HCT116 (cell line): ENCODE data around the gene RLN3. TPM values are rescaled to one million over a fixed set of nuclear protein-coding genes. Genes with fewer than 3 reads are reported as not detected.

ENCODE experiments used
- ATAC-seq: fragments of 200-7000 bp; cut with Tn5 transposase; 2 replicates; pipeline ENCODE4 v1.9.1; 2020; ENCODE audit warnings: mild to moderate bottlenecking, moderate library complexity
- BruUV-seq: library from RNA; stranded (reverse); fragments of 400-500 nt; replicated peaks from 2 replicates; lab custom pipeline; 2021; lab: Mats Ljungman, UMichigan
- CTCF ChIA-PET: fragments of 300-600 bp; sonication (Branson Sonifier 250); formaldehyde crosslinking; loops from one replicate; lab custom pipeline; 2021; ENCODE audit warnings: antibody characterized with exemption; lab: Charles Lee
- POLR2A ChIA-PET: fragments of 300-600, 350-600 bp; sonication (Branson Sonifier 250); formaldehyde crosslinking; loops from one replicate; lab custom pipeline; 2021; ENCODE audit warnings: antibody characterized with exemption; lab: Charles Lee
- RAD21 ChIA-PET, 2 experiments: fragments of 300-600 bp; sonication (Branson Sonifier 250); formaldehyde crosslinking; loops; one replicate each; lab custom pipeline; 2023; ENCODE audit warnings: low total read pairs in 2 of 2; ENCODE audit not compliant: uncharacterized antibody in 2 of 2, unreplicated experiment in 2 of 2, low non-redundant PET in 1 of 2; lab: Charles Lee
- DNase-seq: peaks from one replicate; pipeline ENCODE4 v3.0.0-alpha.2; 2010; ENCODE audit warnings: low read depth, low spot score
- H2AFZ ChIP-seq: fragments of 200-600 bp; shearing (Covaris generic), sonication (generic); 2 replicates; pipeline ENCODE4 v1.6.1; 2017; ENCODE audit warnings: low read depth, mixed run types, mixed read lengths, antibody characterized with exemption, low read length; ENCODE audit not compliant: poor library complexity, severe bottlenecking
- H3K27ac ChIP-seq: 2 replicates; pipeline ENCODE4 v1.5.1; 2012; ENCODE audit warnings: low read depth, low read length
- H3K27me3 ChIP-seq: fragments of 200-600 bp; sonication (generic); 2 replicates; pipeline ENCODE4 v1.6.1; 2016; ENCODE audit warnings: mixed run types, low read length, mixed read lengths; ENCODE audit not compliant: insufficient read depth
- H3K36me3 ChIP-seq, 2 experiments: fragments of 200-500 bp in 1 of 2; fragments of 200-600 bp in 1 of 2; sonication (Bioruptor generic) in 1 of 2; sonication (generic) in 1 of 2; 2 replicates each; pipeline versions ENCODE4 v1.5.1 to v1.6.1; 2014 to 2016; ENCODE audit warnings: low read length in 2 of 2, inconsistent platforms in 1 of 2, mixed read lengths in 1 of 2, mixed run types in 1 of 2; ENCODE audit not compliant: insufficient read depth in 2 of 2, control insufficient read depth in 1 of 2
- H3K4me1 ChIP-seq, 2 experiments: fragments of 200-600 bp in 1 of 2; sonication (generic) in 1 of 2; 2 replicates each; pipeline versions ENCODE4 v1.5.1 to v1.6.1; 2012 to 2017; ENCODE audit warnings: low read length in 2 of 2, inconsistent platforms in 1 of 2, mild to moderate bottlenecking in 1 of 2, mixed read lengths in 1 of 2, mixed run types in 1 of 2, moderate library complexity in 1 of 2; ENCODE audit not compliant: insufficient read depth in 2 of 2, control insufficient read depth in 1 of 2
- H3K4me2 ChIP-seq: fragments of 200-600 bp; sonication (generic); 2 replicates; pipeline ENCODE4 v1.6.1; 2017; ENCODE audit warnings: mixed run types, low read length, mixed read lengths
- H3K4me3 ChIP-seq, 2 experiments: fragments of 200-600 bp in 1 of 2; sonication (generic) in 1 of 2; replicated peaks in 1 of 2; 2 replicates each; pipeline ENCODE4 v1.5.1; 2011 to 2016; ENCODE audit warnings: low read length in 2 of 2, control low read depth in 1 of 2, low read depth in 1 of 2, mild to moderate bottlenecking in 1 of 2, mixed read lengths in 1 of 2, mixed run types in 1 of 2
- H3K79me2 ChIP-seq: fragments of 200-600 bp; sonication (generic); 2 replicates; pipeline ENCODE4 v1.6.1; 2017; ENCODE audit warnings: mild to moderate bottlenecking, mixed run types, low read length, moderate library complexity, mixed read lengths; ENCODE audit not compliant: insufficient read depth
- H3K9ac ChIP-seq: fragments of 200-600 bp; sonication (generic); 2 replicates; pipeline ENCODE4 v1.6.1; 2016; ENCODE audit warnings: low read length, mixed read lengths
- H3K9me2 ChIP-seq: fragments of 200-600 bp; sonication (generic), shearing (Covaris generic); 2 replicates; pipeline ENCODE4 v1.6.1; 2017; ENCODE audit warnings: mixed run types, mild to moderate bottlenecking, moderate library complexity; ENCODE audit not compliant: insufficient read depth
- H3K9me3 ChIP-seq, 2 experiments: fragments of 200-500 bp in 1 of 2; fragments of 200-600 bp in 1 of 2; sonication (Bioruptor generic) in 1 of 2; sonication (generic) in 1 of 2; 2 replicates each; pipeline ENCODE4 v1.6.1; 2014 to 2017; ENCODE audit warnings: low read length in 2 of 2, mixed read lengths in 2 of 2, inconsistent platforms in 1 of 2, low read depth in 1 of 2, mild to moderate bottlenecking in 1 of 2, mixed run types in 1 of 2, moderate library complexity in 1 of 2; ENCODE audit not compliant: control insufficient read depth in 1 of 2, insufficient read depth in 1 of 2
- H4K20me1 ChIP-seq: fragments of 200-600 bp; sonication (generic), shearing (Covaris generic); 2 replicates; pipeline ENCODE4 v1.6.1; 2017; ENCODE audit warnings: mixed run types, mild to moderate bottlenecking, moderate library complexity; ENCODE audit not compliant: insufficient read depth
- CEBPB ChIP-seq: IDR thresholded peaks from 2 replicates; pipeline ENCODE4 v1.6.1; 2012; ENCODE audit warnings: low read depth
- EGR1 ChIP-seq: IDR thresholded peaks from 2 replicates; pipeline ENCODE4 v1.6.1; 2012; ENCODE audit warnings: low read depth
- ELF1 ChIP-seq: IDR thresholded peaks from 2 replicates; pipeline ENCODE4 v1.6.1; 2012; ENCODE audit warnings: low read depth, borderline replicate concordance
- EZH2 ChIP-seq: fragments of 200-600 bp; sonication (generic); IDR thresholded peaks from 2 replicates; pipeline ENCODE4 v1.6.1; 2017; ENCODE audit warnings: antibody characterized with exemption, mixed run types
- EZH2phosphoT487 ChIP-seq: fragments of 200-600 bp; IDR thresholded peaks from 2 replicates; pipeline ENCODE4 v1.6.1; 2018; ENCODE audit warnings: antibody characterized with exemption, borderline replicate concordance
- FOSL1 ChIP-seq: IDR thresholded peaks from 2 replicates; pipeline ENCODE4 v1.6.1; 2012; ENCODE audit warnings: low read depth
- POLR2A ChIP-seq: IDR thresholded peaks from 2 replicates; pipeline ENCODE4 v1.7.0; 2011; ENCODE audit warnings: borderline replicate concordance; ENCODE audit not compliant: insufficient read depth, insufficient read length; ENCODE audit errors: extremely low read depth
- RAD21 ChIP-seq: IDR thresholded peaks from 2 replicates; pipeline ENCODE4 v1.6.1; 2012; ENCODE audit warnings: low read depth, mild to moderate bottlenecking
- SIN3A ChIP-seq: IDR thresholded peaks from 2 replicates; pipeline ENCODE4 v1.6.1; 2012; ENCODE audit warnings: low read depth
- SP1 ChIP-seq: IDR thresholded peaks from 2 replicates; pipeline ENCODE4 v1.6.1; 2012; ENCODE audit warnings: low read depth
- SRF ChIP-seq: IDR thresholded peaks from 2 replicates; pipeline ENCODE4 v1.6.1; 2012; ENCODE audit warnings: low read depth
- TCF7L2 ChIP-seq: IDR thresholded peaks from 2 replicates; pipeline ENCODE4 v1.7.0; 2011; ENCODE audit warnings: borderline replicate concordance, inconsistent platforms; ENCODE audit not compliant: insufficient read depth, insufficient read length; ENCODE audit errors: extremely low read depth
- ZNF274 ChIP-seq: fragments of 200-500 bp; sonication (Bioruptor generic); IDR thresholded peaks from 2 replicates; pipeline ENCODE4 v1.6.1; 2014; ENCODE audit warnings: mild to moderate bottlenecking, low read depth, low read length, inconsistent platforms
- intact Hi-C: fragments of 100-400 bp; cut with micrococcal nuclease; formaldehyde crosslinking; loops from 2 replicates; pipeline ENCODE4 v1.10.0; 2022
- total RNA-seq: library from RNA; stranded (reverse); gene quantifications from one replicate; pipeline ENCODE4 v1.2.1, GENCODE V29; 2021; ENCODE audit not compliant: unreplicated experiment
- TF ChIP-seq, protein P1 (sequence below): IDR thresholded peaks from 2 replicates; pipeline ENCODE4 v1.6.1; 2011; ENCODE audit warnings: mild to moderate bottlenecking, low read length, moderate library complexity; ENCODE audit not compliant: insufficient replicate concordance; ENCODE audit errors: extremely low read depth
- TF ChIP-seq, protein P2 (sequence below): IDR thresholded peaks from 2 replicates; pipeline ENCODE4 v1.6.1; 2012
- TF ChIP-seq, protein P3 (sequence below), 3 experiments: fragments of 200-600 bp in 1 of 3; sonication (generic) in 1 of 3; IDR thresholded peaks in 2 of 3; conservative IDR thresholded peaks in 1 of 3; 2 replicates each; pipeline ENCODE4 v1.5.1; 2012 to 2017; ENCODE audit warnings: low read depth in 2 of 3, low read length in 2 of 3, antibody characterized with exemption in 1 of 3, borderline replicate concordance in 1 of 3, control low read depth in 1 of 3, mild to moderate bottlenecking in 1 of 3, mixed read lengths in 1 of 3, mixed run types in 1 of 3, moderate library complexity in 1 of 3; ENCODE audit not compliant: insufficient read depth in 1 of 3

Gene RLN3
- total RNA-seq, 1 experiment from 2014 or later, result not detected

DNA sequence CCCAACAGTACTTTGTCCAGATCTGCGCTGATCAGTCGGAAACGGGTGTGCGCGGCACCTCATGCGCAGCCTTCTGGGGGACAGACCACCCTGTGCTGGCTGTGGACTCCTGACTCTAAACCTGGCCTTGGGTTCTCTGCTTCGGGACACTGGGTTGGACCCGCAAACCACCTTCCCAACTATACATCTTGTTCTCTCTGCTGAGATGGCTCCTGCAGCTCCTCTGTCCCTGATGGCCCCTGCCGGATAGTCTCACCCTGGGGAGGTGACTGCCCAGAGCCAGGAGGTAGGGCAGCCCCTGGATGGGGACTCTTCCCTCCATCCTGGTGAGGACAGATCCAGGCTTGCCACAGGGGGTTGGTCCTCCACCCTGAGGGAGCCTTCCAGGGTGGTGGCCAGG lies 45.2 kb upstream of the RLN3 start:
- Histone ChIP-seq H3K9me2 (no peaks in the 10 kb centered on the region), H3K27me3 (no peaks in the 10 kb centered on the region), H3K9me3 (no peaks in the 10 kb centered on the region), H2AFZ (no peak overlapping the region), H3K27ac (no peak overlapping the region), H3K4me2 (no peak overlapping the region), H3K4me1 (peaks cover 8 to 12% of the 10 kb centered on the region in 2 experiments; a peak in 3 of 4 replicates), H4K20me1 (no peaks in the 10 kb centered on the region), H3K79me2 (no peaks in the 10 kb centered on the region), H3K4me3 (no peak overlapping the region), H3K36me3 (no peaks in the 10 kb centered on the region; a peak in 1 of 4 replicates), H3K9ac (no peak overlapping the region)
- ChIA-PET CTCF (no interaction called here), POLR2A (no interaction called here), RAD21 (no interaction called here)
- no peak for ATAC-seq
- intact Hi-C loops, result no loop called here
- TF ChIP-seq ELF1 (no peak), EZH2 (no peak), POLR2A (no peak), CEBPB (no peak), RAD21 (no peak), FOSL1 (no peak), SIN3A (no peak), SP1 (no peak), EZH2phosphoT487 (no peak), ZNF274 (no peak), TCF7L2 (no peak), EGR1 (no peak), SRF (no peak)
- TF ChIP-seq, protein P1, sequence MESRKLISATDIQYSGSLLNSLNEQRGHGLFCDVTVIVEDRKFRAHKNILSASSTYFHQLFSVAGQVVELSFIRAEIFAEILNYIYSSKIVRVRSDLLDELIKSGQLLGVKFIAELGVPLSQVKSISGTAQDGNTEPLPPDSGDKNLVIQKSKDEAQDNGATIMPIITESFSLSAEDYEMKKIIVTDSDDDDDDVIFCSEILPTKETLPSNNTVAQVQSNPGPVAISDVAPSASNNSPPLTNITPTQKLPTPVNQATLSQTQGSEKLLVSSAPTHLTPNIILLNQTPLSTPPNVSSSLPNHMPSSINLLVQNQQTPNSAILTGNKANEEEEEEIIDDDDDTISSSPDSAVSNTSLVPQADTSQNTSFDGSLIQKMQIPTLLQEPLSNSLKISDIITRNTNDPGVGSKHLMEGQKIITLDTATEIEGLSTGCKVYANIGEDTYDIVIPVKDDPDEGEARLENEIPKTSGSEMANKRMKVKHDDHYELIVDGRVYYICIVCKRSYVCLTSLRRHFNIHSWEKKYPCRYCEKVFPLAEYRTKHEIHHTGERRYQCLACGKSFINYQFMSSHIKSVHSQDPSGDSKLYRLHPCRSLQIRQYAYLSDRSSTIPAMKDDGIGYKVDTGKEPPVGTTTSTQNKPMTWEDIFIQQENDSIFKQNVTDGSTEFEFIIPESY, result no peak
- TF ChIP-seq, protein P2, sequence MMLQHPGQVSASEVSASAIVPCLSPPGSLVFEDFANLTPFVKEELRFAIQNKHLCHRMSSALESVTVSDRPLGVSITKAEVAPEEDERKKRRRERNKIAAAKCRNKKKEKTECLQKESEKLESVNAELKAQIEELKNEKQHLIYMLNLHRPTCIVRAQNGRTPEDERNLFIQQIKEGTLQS, result no peak
- TF ChIP-seq, protein P3, sequence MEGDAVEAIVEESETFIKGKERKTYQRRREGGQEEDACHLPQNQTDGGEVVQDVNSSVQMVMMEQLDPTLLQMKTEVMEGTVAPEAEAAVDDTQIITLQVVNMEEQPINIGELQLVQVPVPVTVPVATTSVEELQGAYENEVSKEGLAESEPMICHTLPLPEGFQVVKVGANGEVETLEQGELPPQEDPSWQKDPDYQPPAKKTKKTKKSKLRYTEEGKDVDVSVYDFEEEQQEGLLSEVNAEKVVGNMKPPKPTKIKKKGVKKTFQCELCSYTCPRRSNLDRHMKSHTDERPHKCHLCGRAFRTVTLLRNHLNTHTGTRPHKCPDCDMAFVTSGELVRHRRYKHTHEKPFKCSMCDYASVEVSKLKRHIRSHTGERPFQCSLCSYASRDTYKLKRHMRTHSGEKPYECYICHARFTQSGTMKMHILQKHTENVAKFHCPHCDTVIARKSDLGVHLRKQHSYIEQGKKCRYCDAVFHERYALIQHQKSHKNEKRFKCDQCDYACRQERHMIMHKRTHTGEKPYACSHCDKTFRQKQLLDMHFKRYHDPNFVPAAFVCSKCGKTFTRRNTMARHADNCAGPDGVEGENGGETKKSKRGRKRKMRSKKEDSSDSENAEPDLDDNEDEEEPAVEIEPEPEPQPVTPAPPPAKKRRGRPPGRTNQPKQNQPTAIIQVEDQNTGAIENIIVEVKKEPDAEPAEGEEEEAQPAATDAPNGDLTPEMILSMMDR (IDR thresholded peaks at IDR 0.05 in 2 of 3, conservative IDR thresholded peaks at IDR 0.05 in 1 of 3; ENCODE audit: borderline replicate concordance in 1 of 3, insufficient read depth in 1 of 3, low read depth in 2 of 3, low read length in 2 of 3), result no peak
- no peak for DNase-seq
- BruUV-seq, result no TSS peak
